H9 (cell line): ENCODE results near the gene IPPK. TPM values are rescaled to one million over a fixed set of nuclear protein-coding genes. Genes with fewer than 3 reads are reported as not detected.

ENCODE experiments used
- DNase-seq: peaks from one replicate; pipeline ENCODE4 v3.0.0-alpha.2; 2017
- H2AFZ ChIP-seq: one replicate; pipeline ENCODE4 v1.6.1; 2013; ENCODE audit warnings: mild to moderate bottlenecking, low read length, control low read depth, moderate library complexity
- H2AK5ac ChIP-seq: 2 replicates; pipeline ENCODE4 v1.6.1; 2013; ENCODE audit warnings: low read length, control low read depth, mixed read lengths; ENCODE audit not compliant: insufficient read length
- H2BK120ac ChIP-seq: one replicate; pipeline ENCODE4 v1.6.1; 2013; ENCODE audit warnings: low read depth, mild to moderate bottlenecking, low read length, control low read depth, inconsistent platforms; ENCODE audit not compliant: poor library complexity, severe bottlenecking
- H2BK12ac ChIP-seq: 2 replicates; pipeline ENCODE4 v1.6.1; 2013; ENCODE audit warnings: low read length, control low read depth, mixed read lengths, low read depth; ENCODE audit not compliant: insufficient read length
- H2BK15ac ChIP-seq: 2 replicates; pipeline ENCODE4 v1.6.1; 2013; ENCODE audit warnings: low read depth, low read length, control low read depth
- H2BK20ac ChIP-seq: one replicate; pipeline ENCODE4 v1.6.1; 2013; ENCODE audit warnings: low read depth, mild to moderate bottlenecking, low read length, control low read depth, inconsistent platforms; ENCODE audit not compliant: poor library complexity, severe bottlenecking
- H2BK5ac ChIP-seq: 2 replicates; pipeline ENCODE4 v1.6.1; 2013; ENCODE audit warnings: low read length, control low read depth, mixed read lengths; ENCODE audit not compliant: insufficient read length
- H3K14ac ChIP-seq: 2 replicates; pipeline ENCODE4 v1.6.1; 2013; ENCODE audit warnings: low read length, control low read depth; ENCODE audit not compliant: insufficient read depth
- H3K18ac ChIP-seq: 2 replicates; pipeline ENCODE4 v1.6.1; 2013; ENCODE audit warnings: low read depth, mild to moderate bottlenecking, mixed read lengths, low read length, control low read depth; ENCODE audit not compliant: insufficient read length
- H3K23ac ChIP-seq: 2 replicates; pipeline ENCODE4 v1.6.1; 2013; ENCODE audit warnings: low read length, control low read depth, mixed read lengths, low read depth; ENCODE audit not compliant: insufficient read length
- H3K23me2 ChIP-seq: 2 replicates; pipeline ENCODE4 v1.6.1; 2013; ENCODE audit warnings: low read depth, mild to moderate bottlenecking, mixed read lengths, low read length, control low read depth; ENCODE audit not compliant: insufficient read length, poor library complexity, severe bottlenecking
- H3K27ac ChIP-seq: 2 replicates; pipeline ENCODE4 v1.5.1; 2013; ENCODE audit warnings: low read length, control low read depth, mixed read lengths, low read depth; ENCODE audit not compliant: insufficient read length
- H3K27me3 ChIP-seq: 2 replicates; pipeline ENCODE4 v1.6.1; 2013; ENCODE audit warnings: low read length, control low read depth, inconsistent platforms; ENCODE audit not compliant: insufficient read depth
- H3K4ac ChIP-seq: 2 replicates; pipeline ENCODE4 v1.6.1; 2013; ENCODE audit warnings: low read depth, mild to moderate bottlenecking, control low read depth, inconsistent platforms, low read length, moderate library complexity
- H3K4me1 ChIP-seq: 2 replicates; pipeline ENCODE4 v1.6.1; 2013; ENCODE audit warnings: low read length, control low read depth, inconsistent platforms; ENCODE audit not compliant: insufficient read depth
- H3K4me2 ChIP-seq: 2 replicates; pipeline ENCODE4 v1.6.1; 2013; ENCODE audit warnings: low read length, control low read depth, mixed read lengths; ENCODE audit not compliant: insufficient read length, insufficient read depth
- H3K56ac ChIP-seq: 2 replicates; pipeline ENCODE4 v1.6.1; 2013; ENCODE audit warnings: low read depth, mild to moderate bottlenecking, mixed read lengths, low read length, control low read depth; ENCODE audit not compliant: insufficient read length
- H3K79me1 ChIP-seq: 2 replicates; pipeline ENCODE4 v1.6.1; 2013; ENCODE audit warnings: low read depth, mild to moderate bottlenecking, moderate library complexity, low read length, control low read depth, inconsistent platforms; ENCODE audit not compliant: insufficient read depth, poor library complexity, severe bottlenecking
- H3K79me2 ChIP-seq: 2 replicates; pipeline ENCODE4 v1.6.1; 2013; ENCODE audit warnings: low read length, control low read depth, inconsistent platforms; ENCODE audit not compliant: insufficient read depth
- H3K9ac ChIP-seq: 2 replicates; pipeline ENCODE4 v1.6.1; 2013; ENCODE audit warnings: low read length, control low read depth, mixed read lengths; ENCODE audit not compliant: insufficient read length; ENCODE audit errors: extremely low read depth
- H3K9me3 ChIP-seq: one replicate; pipeline ENCODE4 v1.6.1; 2013; ENCODE audit warnings: low read depth, low read length, inconsistent platforms; ENCODE audit not compliant: control insufficient read depth
- H3T11ph ChIP-seq: one replicate; pipeline ENCODE4 v1.6.1; 2013; ENCODE audit warnings: mild to moderate bottlenecking, low read length, control low read depth, inconsistent platforms
- H4K20me1 ChIP-seq: one replicate; pipeline ENCODE4 v1.6.1; 2013; ENCODE audit not compliant: control insufficient read depth, insufficient read length, insufficient read depth
- H4K5ac ChIP-seq: 2 replicates; pipeline ENCODE4 v1.6.1; 2013; ENCODE audit warnings: low read depth, mild to moderate bottlenecking, mixed read lengths, low read length, control low read depth; ENCODE audit not compliant: insufficient read length
- H4K8ac ChIP-seq: replicated peaks from 2 replicates; pipeline ENCODE4 v1.6.1; 2013; ENCODE audit warnings: low read length, control low read depth, mixed read lengths, low read depth; ENCODE audit not compliant: insufficient read length
- H4K91ac ChIP-seq: 2 replicates; pipeline ENCODE4 v1.6.1; 2013; ENCODE audit warnings: low read depth, mild to moderate bottlenecking, moderate library complexity, mixed read lengths, low read length, control low read depth; ENCODE audit not compliant: insufficient read length
- H3K27ac Mint-ChIP-seq, 3 experiments: 2 replicates in 2 of 3; 3 replicates in 1 of 3; pipeline ENCODE4 v1.8.0; 2020 to 2021; ENCODE audit warnings: mixed read lengths in 3 of 3, mild to moderate bottlenecking in 1 of 3, moderate library complexity in 1 of 3
- H3K27me3 Mint-ChIP-seq: 2 replicates; pipeline ENCODE4 v1.8.0; 2021; ENCODE audit warnings: low read depth, mild to moderate bottlenecking, moderate library complexity, mixed read lengths
- H3K36me3 Mint-ChIP-seq, 3 experiments: 2 replicates in 2 of 3; 3 replicates in 1 of 3; pipeline ENCODE4 v1.8.0; 2020 to 2021; ENCODE audit warnings: low read depth in 3 of 3, mixed read lengths in 3 of 3; ENCODE audit not compliant: insufficient read depth in 1 of 3
- H3K4me1 Mint-ChIP-seq, 2 experiments: 2 replicates each; pipeline ENCODE4 v1.8.0; 2020; ENCODE audit warnings: mixed read lengths in 2 of 2
- H3K4me3 Mint-ChIP-seq, 2 experiments: 2 replicates in 1 of 2; 3 replicates in 1 of 2; pipeline ENCODE4 v1.8.0; 2020 to 2021; ENCODE audit warnings: mild to moderate bottlenecking in 2 of 2, mixed read lengths in 2 of 2, moderate library complexity in 1 of 2
- H3K9me3 Mint-ChIP-seq, 2 experiments: 2 replicates in 1 of 2; 3 replicates in 1 of 2; pipeline ENCODE4 v1.8.0; 2020; ENCODE audit warnings: mild to moderate bottlenecking in 2 of 2, mixed read lengths in 2 of 2, moderate library complexity in 1 of 2
- WGBS: extraction: QIAGEN DNeasy Blood & Tissue Kit; methylation state at CpG from one replicate; pipeline ENCODE4 v1.1.7; 2013; ENCODE audit warnings: missing lambda C conversion rate, low lambda C conversion rate, mixed read lengths; ENCODE audit not compliant: insufficient read length; ENCODE audit errors: extremely low coverage; 5-methylcytosine and 5-hydroxymethylcytosine counted together
- total RNA-seq: library from RNA; stranded (reverse); gene quantifications from 2 replicates; pipeline ENCODE4 v1.2.1, GENCODE V29; 2021
- TF ChIP-seq, protein P1 (sequence below): fragments of 200-600 bp; sonication (generic); conservative IDR thresholded peaks from 3 replicates; pipeline ENCODE4 v1.8.0; 2021; ENCODE audit warnings: antibody characterized with exemption, mild to moderate bottlenecking

Gene IPPK
- total RNA-seq, 1 experiment from 2014 or later = 10.7 TPM

DNA sequence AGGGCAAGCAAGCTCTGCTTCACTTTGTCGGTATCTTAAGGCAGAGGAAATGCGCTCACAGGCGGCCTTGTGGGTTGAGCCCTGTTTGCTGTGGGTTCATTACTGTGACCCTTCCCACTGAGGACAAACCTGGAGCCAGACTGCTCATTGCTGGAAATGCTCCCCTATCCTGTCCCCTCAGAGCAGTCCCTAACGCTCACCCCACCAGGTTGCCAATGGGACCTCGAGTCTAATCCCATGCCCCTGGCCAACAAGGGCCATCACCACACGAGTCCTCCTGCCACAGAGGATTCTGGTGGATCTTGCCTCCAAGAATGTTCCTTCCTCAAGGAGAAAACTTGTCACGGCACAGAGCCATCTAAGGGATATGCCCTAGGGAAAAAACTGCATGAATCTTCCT is 14.6 kb downstream of the IPPK start:
- TF ChIP-seq, protein P1, sequence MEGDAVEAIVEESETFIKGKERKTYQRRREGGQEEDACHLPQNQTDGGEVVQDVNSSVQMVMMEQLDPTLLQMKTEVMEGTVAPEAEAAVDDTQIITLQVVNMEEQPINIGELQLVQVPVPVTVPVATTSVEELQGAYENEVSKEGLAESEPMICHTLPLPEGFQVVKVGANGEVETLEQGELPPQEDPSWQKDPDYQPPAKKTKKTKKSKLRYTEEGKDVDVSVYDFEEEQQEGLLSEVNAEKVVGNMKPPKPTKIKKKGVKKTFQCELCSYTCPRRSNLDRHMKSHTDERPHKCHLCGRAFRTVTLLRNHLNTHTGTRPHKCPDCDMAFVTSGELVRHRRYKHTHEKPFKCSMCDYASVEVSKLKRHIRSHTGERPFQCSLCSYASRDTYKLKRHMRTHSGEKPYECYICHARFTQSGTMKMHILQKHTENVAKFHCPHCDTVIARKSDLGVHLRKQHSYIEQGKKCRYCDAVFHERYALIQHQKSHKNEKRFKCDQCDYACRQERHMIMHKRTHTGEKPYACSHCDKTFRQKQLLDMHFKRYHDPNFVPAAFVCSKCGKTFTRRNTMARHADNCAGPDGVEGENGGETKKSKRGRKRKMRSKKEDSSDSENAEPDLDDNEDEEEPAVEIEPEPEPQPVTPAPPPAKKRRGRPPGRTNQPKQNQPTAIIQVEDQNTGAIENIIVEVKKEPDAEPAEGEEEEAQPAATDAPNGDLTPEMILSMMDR = no peak
- peaks cover 9 to 10% of the 10 kb centered on the region in 2 experiments for H3K4me1 Mint-ChIP-seq
- H3K9ac ChIP-seq = no peak overlapping the region
- H3T11ph ChIP-seq = no peak overlapping the region
- no peak overlapping the region for H2BK5ac ChIP-seq
- no peak overlapping the region for H3K56ac ChIP-seq
- no peak overlapping the region for H4K91ac ChIP-seq
- H2BK20ac ChIP-seq = no peak overlapping the region
- no peak overlapping the region for H3K4me3 Mint-ChIP-seq
- H4K5ac ChIP-seq = no peak overlapping the region
- no peaks in the 10 kb centered on the region for H3K9me3 Mint-ChIP-seq
- no peaks in the 10 kb centered on the region for H3K27me3 ChIP-seq
- no peak overlapping the region for H2BK120ac ChIP-seq
- H3K23me2 ChIP-seq = no peaks in the 10 kb centered on the region
- H3K79me2 ChIP-seq = no peaks in the 10 kb centered on the region
- H2BK12ac ChIP-seq = no peak overlapping the region
- H3K23ac ChIP-seq = no peak overlapping the region
- H2BK15ac ChIP-seq = no peak overlapping the region
- H3K79me1 ChIP-seq = no peaks in the 10 kb centered on the region
- peak overlapping the region; percentile 16 to 89 (median 40); a peak in 2 of 7 replicates for H3K27ac Mint-ChIP-seq
- H3K4me2 ChIP-seq = no peak overlapping the region
- H4K20me1 ChIP-seq = no peaks in the 10 kb centered on the region
- H3K36me3 Mint-ChIP-seq = peaks cover 6 to 29% (median 22%) of the 10 kb centered on the region in 3 experiments; a peak in 6 of 7 replicates
- no peak overlapping the region for H2AFZ ChIP-seq
- H4K8ac ChIP-seq = no peak overlapping the region
- H2AK5ac ChIP-seq = no peak overlapping the region
- H3K4ac ChIP-seq = no peak overlapping the region
- H3K4me1 ChIP-seq = no peaks in the 10 kb centered on the region
- no peak overlapping the region for H3K27ac ChIP-seq
- no peak overlapping the region; the same call in 1 of the 2 replicates for H3K14ac ChIP-seq
- no peaks in the 10 kb centered on the region for H3K27me3 Mint-ChIP-seq
- no CpG with 5 or more reads among the region's 7 CpGs for WGBS
- no peak overlapping the region for H3K18ac ChIP-seq
- no peak for DNase-seq
- H3K9me3 ChIP-seq = no peaks in the 10 kb centered on the region
